ENCODE results near the gene RHEBL1.
A peak's percentile ranks its signal among the peaks of the same experiment; 100 is the strongest.

RHEBL1 gene

DNA sequence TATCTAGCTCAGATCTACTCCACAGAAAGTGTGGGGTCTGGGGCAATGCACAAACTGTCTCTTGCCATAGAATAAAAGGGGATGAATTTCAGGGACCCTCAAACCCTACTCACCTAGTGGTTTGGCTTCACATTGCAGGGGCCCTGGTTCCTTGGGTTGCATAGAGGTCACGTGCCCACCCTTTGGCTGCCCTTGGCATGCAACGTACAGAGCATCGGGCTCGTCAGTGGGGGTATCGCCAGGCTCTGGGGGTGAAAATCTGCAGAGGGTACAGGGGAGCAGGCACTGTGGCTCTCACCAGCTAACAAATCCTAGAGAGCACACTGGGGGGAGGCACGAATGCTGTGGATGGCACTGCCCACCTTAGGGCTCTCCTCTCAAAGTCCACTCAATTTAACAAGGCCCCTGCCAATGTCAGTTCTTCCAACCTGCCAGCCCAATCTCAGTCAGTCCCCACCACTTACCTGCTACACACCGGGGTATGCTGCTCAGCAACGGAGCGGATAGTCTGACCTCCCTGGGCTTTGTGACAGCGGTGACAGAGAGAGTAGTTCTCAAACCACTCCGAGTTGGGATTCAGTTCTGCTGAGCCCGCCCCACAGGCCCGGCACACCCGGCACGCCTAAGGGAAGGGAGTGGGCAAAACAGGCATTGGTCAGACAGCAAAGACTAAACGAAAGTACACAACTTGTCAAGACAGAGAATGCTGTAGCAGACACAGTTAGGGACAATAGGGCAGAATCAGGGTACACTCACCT is 17.1 kb downstream of the RHEBL1 start:
- no peak for DNase-seq

DNA sequence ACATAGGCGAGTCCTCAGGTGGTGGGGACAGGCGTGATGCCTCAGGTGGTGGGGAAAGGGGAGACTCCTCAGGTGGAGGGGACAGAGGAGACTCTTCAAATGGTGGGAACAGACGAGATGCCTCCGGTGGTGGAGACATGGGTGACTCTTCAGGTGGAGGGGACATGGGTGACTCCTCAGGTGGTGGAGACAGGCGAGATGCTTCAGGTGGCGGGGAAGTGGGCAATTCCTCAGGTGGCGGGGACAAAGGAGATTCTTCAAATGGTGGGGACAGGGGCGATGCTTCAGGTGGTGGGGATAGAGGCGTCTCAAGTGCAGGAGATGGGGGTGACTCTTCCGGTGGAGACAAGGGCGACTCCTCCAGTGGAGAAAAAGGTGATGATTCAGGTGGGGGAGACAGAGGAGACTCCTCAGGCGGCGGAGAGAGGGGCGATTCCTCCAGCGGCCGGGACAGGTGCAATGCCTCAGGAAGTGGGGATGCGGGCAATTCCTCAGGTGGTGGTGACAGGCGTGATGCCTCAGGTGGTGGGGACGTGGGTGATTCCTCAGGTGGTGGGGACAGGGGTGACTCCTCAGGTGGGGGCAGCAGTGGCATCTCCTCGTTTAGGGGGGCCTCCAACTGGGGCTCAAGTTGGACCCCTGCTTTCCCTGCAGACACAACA is 17.9 kb downstream of the RHEBL1 start:
- DNase-seq: no peak

DNA sequence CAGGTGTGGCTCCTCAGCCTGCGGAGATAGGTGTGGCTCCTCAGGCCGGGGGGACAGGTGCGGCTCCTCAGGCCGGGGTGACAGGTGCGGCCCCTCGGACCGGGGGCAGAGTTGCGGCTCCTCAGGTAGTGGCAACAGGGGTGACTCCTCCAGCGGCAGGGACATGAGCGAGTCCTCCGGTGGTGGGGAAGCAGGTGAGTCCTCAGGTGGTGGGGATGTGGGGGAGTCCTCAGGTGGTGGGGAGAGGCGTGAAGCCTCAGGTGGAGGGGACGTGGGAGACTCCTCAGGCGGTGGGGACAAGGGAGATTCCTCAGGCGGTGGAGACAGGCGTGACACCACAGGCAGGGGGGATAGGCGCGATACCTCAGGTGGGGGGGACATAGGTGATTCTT is 18.4 kb downstream of the RHEBL1 start:
- DNase-seq: no peak

DNA sequence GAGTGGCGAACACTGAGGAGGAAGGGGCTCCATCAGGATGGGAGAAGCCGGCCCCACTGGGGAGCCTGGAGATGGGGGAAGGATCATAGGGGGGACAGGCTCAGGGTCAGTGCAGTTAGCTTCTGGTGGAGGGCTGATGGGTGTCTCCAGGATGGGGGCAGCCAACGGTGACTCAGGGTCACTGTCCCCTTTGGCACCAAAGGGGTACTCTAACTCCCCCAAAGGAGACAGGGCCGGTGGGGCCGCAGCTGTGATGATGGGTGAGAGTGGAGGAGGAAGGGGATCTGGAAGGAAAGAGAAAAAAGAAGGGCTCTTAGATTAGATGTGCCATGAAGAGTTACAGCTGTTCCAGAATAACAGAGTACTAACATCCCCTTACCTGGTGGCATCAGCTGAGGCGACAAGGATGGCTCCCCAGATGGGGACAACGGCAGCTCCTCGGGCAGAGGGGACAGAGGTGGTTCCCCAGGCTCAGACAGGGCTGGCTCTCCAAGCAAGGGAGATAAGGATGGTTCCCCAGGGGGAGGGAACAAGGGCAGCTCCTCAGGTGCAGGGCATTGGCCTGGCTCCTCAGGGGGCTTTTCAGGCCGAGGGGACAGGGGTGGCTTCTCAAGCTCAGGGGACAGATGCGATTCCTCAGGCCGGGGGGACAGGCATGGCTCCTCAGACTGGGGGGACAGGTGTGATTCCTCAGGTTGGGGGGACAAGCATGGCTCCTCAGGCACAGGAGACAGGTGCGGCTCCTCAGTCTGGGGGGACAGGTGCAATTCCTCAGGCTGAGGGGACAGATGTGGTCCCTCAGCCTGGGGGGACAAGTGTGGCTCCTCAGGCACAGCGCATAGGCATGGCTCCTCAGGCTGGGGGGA is 19.0 kb downstream of the RHEBL1 start:
- DNase-seq: no peak

DNA sequence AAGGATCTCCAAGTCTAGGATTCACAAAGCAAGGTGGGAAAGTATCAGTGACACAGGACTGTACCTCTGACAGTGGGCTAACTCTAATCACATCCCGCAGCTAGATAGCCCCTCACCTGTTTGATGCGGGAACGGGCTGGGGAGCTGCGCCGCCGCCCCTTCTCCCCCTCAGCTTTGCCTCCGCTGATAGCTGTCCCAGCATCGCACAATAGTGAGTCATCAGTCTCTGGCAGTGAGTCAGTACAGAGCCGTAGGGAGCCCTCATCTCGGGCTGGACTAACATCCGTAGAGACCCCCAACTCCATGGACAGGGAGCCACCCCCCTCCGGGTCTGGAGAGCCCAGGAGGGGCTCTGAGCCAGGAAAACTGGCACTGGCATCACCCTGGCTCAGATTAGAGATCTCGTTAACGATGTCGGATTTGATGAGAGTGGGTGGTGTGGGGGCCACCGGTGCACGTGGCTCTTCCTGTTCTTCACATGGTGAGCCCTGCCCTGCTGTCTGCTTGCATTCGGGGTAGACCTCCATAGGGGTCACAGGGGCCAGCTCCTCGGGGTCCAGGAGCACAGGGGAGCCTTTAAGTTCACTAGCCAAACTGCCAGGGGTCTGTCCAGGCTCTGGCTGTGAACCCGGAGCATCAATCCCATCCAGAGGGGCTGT is 20.1 kb downstream of the RHEBL1 start:
- DNase-seq: no peak

DNA sequence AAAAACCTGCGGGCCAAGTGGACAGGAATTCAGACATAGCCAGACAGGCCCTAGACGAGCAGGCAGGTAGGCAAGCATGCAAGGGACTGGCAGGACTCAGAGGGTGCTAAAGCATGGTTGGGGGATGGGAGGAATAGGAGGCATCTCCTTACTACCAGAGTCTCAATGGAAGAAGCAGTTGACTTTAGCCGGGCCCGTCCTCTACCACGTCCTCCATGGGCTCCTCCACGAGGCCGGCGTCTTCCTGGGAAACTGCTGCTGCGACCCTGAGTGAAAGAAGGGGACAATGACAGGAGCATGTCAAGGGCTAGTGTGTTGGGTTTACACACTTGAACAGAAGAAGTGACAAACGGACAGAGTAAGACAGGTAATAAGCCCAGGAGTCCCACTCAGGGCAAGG is 20.8 kb downstream of the RHEBL1 start:
- no peak for DNase-seq

DNA sequence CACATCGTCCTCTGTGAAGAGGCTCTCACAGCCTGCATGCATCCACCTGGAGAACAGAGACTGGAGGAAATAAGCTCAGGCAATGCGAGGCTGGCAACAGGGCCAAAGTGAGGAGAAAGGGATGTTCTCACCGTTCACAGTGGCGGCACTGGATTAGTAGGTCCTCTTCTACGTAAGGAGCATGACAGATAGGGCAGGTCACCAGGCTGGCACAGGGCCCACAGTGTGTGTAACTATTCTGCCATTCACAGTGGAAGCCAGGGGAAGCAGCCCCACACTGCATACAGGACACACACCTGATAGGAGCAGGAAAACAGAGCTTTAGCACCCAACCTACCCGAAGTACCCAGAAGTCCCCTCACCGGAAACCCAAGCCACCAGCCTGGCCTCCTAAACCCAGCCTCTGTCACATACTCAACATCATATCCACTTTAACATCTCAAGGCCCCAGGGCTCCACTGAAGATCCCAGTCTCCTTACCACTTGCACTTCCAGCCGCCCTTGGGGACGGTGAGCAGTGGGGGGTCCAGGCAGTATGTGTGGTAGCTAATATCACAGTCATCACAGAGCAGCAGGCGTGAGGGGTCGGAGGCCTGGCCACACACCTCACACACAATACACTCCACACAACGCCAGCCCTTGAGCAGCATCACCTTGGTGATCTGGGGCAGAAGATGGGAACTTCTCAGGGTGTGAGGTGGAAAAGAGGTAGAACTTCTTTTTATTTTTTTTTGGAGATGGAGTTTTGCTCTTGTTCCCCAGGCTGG is 23.5 kb downstream of the RHEBL1 start:
- no peak for DNase-seq

DNA sequence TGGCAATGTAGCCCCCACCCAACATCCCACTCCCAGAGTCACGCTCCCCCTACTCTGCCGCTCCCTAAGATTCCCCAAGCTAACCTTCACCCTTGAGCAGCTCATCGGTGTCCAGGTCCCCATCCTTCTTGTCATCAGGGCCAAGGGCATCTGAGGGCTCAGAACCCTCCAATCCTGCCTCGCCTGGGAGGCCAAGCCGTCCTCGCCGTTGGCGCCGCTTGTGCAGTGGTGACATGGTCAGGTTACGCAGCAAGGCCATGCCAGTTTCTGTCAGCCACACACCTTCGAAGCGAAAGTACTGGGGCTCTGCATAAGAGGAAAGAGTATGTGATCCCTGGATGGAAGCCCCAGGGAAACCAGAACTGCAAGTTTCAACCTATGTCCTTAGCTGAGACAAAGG is 25.1 kb downstream of the RHEBL1 start:
- no peak for DNase-seq

DNA sequence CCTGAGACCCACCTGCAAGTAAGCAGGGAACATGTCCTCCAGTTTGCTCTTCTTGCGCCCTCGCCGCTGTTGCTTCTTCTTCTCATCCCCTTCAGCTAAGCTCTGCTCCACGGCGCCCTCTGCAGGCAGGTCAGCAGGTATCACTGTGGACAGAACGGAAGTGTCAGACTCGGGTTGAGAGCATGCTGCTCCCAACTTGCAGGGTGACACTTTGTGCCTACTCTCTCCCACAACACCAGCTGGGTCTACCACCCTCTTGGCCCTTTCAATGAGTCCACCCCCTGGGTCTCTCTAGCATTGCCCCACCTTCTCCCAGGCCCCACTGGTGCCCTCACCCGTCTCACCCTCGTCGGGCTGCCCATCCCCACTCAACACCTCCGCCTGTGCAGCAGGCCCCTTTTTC is 25.9 kb downstream of the RHEBL1 start:
- DNase-seq: peak; percentile 75

DNA sequence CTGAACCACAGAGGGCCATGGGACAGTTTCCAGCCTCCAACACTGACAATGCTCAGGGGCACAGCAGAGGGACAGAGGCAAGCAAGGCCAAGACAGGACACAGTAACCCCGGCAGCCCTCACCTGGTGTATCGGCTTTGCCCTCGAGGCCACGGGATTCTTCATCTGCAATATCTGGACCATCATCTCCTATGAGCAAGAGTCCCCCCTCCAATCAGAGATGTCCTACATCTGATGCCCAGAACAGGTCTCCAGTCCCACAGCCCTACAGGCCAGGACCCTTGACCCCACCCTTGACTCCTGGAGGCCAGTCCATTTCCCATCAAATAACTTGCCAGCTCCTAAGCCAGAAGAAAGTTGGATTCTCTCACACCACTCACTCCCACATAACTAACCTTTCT is 26.5 kb downstream of the RHEBL1 start:
- no peak for DNase-seq

DNA sequence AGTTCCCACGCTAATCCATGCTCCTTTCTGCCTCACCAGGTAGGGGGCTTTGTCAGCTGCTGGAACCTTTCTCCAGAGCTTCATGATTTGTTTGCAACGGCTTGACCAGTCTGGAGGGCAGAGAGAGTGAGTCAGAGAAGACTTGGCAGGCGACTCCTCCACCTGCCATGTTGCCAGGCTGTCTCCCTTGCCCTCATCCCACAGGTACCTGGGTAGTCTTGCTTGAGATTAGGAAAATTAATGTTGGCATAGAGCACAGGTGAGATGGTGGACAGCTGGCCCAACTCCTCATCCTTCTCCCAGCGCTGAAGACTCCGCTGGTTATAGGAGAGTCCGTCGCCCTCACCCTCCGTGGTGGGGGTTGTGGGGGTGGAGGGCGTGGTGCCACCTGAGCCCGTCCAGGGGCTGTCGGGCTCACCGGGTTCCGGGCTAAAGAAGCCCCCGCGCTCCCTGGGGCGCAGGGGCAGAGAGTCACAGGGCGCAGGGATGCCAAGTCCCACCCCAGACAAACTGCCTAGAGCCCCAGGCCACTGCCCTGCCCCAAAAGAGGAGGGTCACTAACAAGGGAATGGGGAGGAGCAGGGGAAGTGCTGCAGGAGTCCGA is 27.8 kb downstream of the RHEBL1 start:
- DNase-seq: no peak

DNA sequence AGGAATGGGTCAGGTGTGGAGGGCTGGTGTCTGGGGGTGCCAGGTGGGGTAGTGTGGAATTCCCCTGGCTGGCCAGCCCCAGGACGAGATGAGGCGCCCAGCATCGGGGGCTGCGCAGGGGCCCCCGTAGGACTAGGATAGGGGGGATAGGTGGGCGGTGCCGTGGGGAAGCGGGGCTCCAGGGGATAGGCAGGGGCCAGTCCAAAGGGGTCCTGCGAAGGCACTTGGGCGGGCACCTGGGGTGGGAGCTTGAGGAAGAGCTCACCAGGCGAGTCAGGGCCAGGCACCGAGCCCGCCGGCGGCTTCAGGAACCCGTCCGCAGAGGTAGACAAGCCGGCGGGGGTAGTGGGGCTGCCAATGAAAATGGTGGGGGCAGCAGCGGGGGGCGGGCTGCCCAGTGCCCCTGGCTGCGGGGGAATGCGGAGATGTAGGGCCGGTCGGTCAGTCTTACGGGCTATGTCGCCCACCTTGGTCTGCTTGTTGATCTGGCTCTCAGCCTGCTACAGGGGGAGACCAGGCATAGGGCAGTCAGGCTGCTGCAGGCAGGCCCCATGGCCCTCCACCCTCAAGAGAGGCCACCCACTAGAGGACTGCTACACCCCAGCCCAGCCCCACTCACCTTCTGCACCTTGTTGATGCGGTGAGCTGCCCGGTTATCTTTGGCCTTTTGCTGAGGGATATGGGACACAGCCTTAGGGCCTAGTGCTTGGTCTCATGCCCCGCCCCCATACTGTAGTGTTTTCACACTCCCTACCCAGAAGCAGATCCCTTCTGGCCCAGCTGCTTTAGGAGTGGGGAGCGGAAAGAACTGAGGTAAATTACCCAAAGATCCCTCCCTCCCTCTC is 28.5 kb downstream of the RHEBL1 start:
- no peak for DNase-seq

DNA sequence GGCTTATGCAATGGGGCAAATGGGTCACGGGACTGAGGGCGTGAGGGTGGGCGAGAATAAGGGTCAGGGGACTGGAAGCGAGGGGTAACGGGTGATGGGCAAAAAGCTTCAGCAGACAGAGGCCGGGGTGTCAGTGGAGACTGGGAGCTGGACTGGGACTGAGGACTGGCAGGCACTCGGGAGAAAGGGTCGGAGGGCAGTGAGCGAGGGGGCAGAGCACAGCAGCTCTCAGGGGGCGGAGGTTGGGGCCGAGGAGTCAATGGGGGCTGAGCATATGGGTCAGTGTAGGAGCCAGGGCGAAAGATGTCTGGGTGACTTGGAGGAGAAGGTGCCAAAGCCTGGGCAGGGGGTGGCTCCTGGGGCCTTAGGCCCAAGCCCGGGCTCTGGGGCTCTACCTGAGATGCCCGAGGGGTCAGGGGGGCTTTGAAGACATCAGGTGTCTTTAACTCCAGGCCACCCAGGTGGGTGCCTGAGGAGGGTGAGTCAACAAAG is 29.4 kb downstream of the RHEBL1 start:
- DNase-seq: no peak

DNA sequence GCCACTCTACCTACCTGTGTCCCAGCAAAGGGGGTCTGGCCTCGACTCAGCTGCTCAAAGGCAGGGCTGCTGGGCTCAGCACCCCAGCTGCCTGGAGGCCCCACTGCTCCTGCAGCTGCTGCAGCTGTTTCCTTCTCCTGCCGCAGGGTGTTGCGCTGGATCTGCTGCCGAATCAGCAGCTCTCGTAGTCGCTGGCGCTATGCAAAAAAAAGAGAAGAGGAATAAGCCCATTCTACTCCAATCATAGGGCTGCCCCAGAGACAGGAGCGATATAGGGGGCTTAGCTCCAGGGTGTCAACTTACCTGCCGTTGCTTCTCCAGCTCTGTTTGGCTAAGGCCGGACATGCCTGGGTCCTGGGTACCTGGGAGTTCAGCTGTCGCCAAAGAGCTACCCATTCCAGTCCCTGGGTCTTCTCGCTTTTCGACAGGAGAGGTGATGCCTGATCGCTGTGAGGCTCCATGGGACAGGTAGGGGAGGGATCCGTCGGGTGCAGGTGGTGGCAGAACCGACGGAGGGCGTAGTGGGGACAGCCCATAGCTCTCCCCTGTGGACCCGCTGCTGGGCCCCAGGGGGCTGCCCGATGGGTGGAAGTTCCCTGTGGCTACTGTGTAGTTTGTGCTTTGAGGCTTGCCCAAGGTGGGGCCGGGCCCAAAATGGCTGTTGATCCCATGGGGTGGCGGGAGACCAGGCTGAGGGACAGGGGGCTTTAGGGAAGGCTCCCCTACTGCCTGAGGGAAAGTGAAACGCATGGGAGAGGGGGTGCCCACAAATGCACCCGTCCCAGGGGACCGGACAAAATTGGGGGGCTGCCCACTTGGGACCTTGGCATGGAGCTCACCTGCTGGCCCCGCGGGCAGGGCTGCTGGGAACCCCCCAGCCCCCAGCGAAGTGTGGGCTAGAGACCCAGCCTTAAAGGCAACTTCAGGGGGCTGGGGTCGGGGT is 30.1 kb downstream of the RHEBL1 start:
- no peak for DNase-seq

DNA sequence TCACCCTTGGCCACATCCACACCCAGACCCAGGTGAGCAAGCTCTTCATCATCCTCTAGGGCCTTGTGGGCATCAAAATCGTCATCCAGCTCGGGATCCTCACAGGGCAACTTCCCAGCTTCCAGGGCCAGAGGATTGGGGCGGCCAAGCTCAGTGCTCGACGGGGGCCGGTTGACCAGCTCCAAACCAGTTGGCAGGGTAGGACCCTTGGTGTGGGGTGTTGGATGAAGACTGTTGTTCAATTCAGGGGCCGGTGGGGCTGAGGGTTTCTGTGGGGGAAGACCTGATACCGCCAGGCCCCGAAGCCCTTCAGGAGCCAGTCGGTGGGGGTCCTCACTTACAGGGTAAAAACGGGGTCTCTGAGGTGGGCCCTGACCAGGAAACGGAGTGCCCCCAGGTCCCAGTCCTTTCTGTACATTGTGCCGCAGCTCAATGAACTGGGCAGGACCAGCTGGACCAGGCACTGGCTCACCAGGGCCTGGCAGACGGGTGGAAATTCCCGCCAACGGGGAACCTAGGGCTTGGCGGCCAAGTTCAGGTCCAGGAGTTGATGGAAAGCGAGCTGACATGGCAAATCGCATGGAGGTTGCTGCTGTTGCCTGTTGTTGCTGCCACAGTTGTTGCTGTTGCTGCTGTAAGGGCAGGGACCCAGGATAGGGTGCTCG is 31.4 kb downstream of the RHEBL1 start:
- no peak for DNase-seq

DNA sequence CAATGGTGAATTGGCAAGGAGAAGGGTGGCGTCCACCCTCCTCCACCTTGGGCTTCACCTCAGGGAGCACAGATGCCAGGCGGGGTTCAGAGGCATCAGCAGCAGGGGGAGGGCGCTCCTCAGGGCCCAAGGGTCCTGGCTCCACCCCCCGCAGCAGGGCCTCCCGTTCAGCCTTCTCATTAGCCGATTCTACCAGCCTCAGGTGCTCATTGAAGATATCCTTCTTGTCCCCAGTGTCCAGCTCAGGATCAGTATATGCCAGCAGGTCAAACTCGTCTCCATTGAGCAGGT is 31.9 kb downstream of the RHEBL1 start:
- no peak for DNase-seq

DNA sequence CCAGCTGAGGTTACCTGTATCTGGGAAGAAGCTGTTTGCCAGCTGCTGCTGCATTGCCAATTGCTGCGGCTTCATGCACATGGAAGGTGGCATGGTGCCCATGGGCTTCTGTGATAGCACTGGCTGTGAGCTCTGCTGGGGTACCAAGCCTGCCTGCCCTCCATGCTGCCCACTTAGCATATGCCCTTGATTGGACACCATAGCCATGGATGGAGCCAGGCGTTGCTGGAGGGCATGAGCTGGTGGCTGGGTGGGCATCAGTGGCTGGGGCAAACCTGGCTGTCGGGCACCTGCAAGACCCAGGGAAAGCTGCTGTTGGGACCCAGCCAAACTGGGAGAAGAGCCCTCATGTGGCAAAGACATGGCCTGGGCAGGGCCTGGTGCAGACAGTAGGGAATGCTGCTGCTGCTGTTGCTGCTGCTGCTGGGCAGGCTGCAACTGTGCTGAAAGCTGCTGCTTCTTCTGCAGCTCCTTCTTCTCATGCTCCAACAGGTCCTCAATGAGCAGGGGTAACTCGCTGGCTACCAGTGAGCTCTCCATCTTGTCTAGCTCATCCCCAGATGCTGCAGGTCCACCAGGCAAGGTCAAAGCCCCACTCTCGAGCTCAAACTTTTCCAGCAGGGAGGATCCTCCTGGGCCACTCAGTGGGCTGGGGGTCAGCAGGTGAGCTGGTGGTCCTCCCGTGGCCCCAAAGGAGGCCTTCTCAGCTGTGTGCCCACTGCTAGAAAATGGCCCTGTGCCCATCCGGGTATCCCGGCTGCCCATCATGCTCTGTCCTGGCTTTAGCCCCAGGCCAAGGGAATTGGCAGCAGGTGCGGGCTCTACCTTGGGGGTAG is 32.5 kb downstream of the RHEBL1 start:
- no peak for DNase-seq

DNA sequence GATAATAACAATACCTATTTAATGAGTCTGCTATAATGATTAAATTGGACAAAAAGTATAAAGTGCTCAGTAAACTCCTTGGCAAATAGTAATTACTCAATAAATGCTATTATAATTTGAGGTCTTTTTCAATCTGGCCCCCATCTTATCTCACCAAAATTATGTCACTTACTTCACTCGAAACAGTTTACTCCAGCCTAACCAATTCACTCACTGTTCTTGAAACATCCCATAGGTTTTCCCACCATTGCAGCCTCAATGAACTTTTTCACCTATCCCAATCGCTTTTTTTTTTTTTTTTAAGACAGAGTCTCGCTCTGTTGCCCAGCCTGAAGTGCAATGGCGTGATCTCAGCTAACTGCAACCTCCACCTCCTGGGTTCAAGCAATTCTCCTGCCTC is 33.8 kb downstream of the RHEBL1 start:
- DNase-seq: no peak

DNA sequence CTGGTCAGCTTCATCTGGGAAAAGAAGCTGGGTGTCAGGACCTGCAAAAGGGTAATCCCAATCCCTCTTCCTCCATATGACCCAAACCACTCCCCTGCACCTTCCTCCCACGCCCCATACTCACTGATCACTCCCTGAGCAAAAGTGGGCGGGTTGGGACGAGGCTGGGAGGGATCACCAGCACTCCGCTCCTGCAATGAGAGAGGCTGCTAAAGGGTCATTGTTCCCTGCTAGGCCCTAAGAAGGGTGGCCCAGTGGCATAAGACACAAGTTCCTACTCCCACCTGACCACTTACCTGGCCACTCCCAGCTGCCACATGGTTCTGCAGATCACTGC is 35.5 kb downstream of the RHEBL1 start:
- DNase-seq: no peak
